ENCODE measurements around the gene CDC42BPG. TPM values are rescaled to one million over a fixed set of nuclear protein-coding genes. Genes with fewer than 3 reads are reported as not detected.

CDC42BPG gene
- total RNA-seq, 1 donor = under 0.01 TPM

GRCh38 chr11:64884019-64884418, 39.6 kb upstream of the CDC42BPG start:
- TF ChIP-seq CTCF (IDR thresholded peaks at IDR 0.05; ENCODE audit: insufficient read depth, low read depth, low read length) = no peak
- H3K4me3 ChIP-seq (ENCODE audit: low read depth, low read length) = no peak overlapping the region
- no peak for DNase-seq (ENCODE audit: low read depth)

- H3K4me3 ChIP-seq (ENCODE audit: low read depth, low read length) = no peak overlapping the region
- DNase-seq (ENCODE audit: low read depth) = no peak
- no peak for TF ChIP-seq CTCF (IDR thresholded peaks at IDR 0.05; ENCODE audit: insufficient read depth, low read depth, low read length)
Observed at GRCh38 chr11:64883575-64883974, 39.1 kb upstream of the CDC42BPG start.

GRCh38 chr11:64882243-64882642, 37.8 kb upstream of the CDC42BPG start:
- H3K4me3 ChIP-seq (ENCODE audit: low read depth, low read length) = no peak overlapping the region
- no peak for TF ChIP-seq CTCF (IDR thresholded peaks at IDR 0.05; ENCODE audit: insufficient read depth, low read depth, low read length)
- no peak for DNase-seq (ENCODE audit: low read depth)

- H3K4me3 ChIP-seq (ENCODE audit: low read depth, low read length) = no peak overlapping the region
- DNase-seq (ENCODE audit: low read depth) = no peak
- TF ChIP-seq CTCF (IDR thresholded peaks at IDR 0.05; ENCODE audit: insufficient read depth, low read depth, low read length) = no peak
Observed at GRCh38 chr11:64881476-64881875, 37.0 kb upstream of the CDC42BPG start.

- no peak for DNase-seq (ENCODE audit: low read depth)
- TF ChIP-seq CTCF (IDR thresholded peaks at IDR 0.05; ENCODE audit: insufficient read depth, low read depth, low read length) = no peak
- no peak overlapping the region for H3K4me3 ChIP-seq (ENCODE audit: low read depth, low read length)
Observed at GRCh38 chr11:64880240-64881001, 36.0 kb upstream of the CDC42BPG start.

GRCh38 chr11:64879244-64879900, 34.9 kb upstream of the CDC42BPG start:
- peak overlapping the region; percentile 69 for H3K4me3 ChIP-seq (ENCODE audit: low read depth, low read length)
- DNase-seq (ENCODE audit: low read depth) = no peak
- TF ChIP-seq CTCF (IDR thresholded peaks at IDR 0.05; ENCODE audit: insufficient read depth, low read depth, low read length) = no peak
